NCI-H1105 (cell line): ENCODE measurements around the gene CORO6.
A peak's percentile ranks its signal among the peaks of the same experiment; 100 is the strongest.

Experiments used
- DNase-seq: peaks from one replicate; lab custom pipeline; 2025; lab: John Stamatoyannopoulos, UW

Gene CORO6

DNA sequence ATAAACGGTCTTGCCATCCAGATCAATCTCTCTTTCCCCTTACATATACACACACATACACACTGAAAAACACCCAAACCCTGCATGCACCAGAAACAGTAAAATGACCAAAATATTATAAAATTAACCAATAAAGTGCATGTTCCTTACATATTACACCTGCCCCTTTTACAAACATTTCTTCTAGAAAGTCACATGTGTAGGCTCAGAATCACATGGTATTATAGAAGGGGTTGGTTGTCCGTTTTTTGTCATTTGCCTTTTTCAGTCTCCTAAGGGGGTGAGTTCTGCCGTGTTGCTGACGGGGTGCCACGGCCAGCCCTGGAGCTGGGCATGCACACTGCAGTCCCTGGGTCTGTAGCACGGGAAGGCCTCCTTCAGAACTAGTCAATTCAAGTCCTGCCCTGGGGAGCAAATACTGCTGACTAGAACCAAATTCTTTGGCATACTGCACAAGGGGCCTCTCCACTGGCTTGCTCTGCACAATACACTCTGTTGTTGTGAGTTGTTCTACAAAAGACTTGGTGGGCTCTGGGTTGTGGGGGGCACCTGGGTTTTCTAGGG is 8.0 kb upstream of the CORO6 start:
- DNase-seq: no peak

DNA sequence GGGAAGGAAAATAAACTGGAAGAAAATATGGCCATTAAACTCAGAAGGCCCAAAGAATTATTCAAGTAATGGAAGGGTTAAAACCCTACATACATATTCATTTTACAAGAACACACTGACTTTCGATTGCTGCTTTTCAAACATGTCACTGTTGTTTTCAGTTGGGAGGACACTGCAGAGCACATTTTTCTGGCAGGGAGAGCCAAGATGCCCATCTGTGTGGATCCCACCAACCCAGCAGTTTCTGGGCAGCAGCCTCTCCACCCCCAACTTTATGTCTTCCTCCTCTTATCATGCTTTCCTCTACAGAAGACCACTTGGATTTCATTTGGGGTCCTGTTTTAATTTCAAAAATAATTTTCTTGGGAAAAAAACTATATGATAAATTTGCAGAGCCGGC is 7.1 kb upstream of the CORO6 start:
- no peak for DNase-seq

DNA sequence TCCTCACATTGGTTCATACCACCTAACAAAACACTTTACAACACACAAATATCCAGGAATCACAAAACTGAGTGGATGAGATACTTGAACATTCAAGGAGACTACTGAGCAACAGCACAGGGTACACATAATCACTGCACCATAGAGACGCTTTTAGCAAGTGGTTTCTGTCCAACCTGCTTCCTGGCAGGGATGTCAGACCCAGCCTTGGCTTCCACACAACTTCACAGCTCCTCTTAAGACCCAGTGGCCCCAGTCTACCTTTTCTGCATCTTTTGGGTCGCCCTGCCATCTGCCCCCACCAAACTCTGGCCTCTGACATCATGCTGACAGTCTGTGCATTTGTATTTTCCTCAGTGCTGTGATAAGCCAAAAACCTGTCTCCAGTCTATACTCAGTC is 5.9 kb upstream of the CORO6 start:
- DNase-seq: no peak

DNA sequence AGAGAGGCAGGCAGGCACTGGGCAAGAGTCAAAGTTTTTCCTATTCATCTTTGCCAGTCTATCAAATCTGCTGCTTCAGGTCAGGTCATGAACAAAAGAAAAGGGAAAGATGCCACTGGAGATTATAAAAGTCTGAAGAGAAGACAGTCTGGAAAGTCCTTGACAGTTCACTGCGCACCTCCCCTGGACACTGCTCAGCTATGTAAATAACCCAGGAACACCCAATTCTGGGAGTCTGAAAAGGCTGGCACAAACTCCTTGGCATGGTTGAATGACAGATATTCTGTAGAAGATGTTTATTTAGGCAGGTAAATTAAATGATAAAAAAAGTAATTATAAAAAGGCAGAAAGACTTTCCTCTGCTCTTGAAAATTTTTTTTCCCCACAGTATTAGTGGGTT is 5.2 kb upstream of the CORO6 start:
- no peak for DNase-seq

DNA sequence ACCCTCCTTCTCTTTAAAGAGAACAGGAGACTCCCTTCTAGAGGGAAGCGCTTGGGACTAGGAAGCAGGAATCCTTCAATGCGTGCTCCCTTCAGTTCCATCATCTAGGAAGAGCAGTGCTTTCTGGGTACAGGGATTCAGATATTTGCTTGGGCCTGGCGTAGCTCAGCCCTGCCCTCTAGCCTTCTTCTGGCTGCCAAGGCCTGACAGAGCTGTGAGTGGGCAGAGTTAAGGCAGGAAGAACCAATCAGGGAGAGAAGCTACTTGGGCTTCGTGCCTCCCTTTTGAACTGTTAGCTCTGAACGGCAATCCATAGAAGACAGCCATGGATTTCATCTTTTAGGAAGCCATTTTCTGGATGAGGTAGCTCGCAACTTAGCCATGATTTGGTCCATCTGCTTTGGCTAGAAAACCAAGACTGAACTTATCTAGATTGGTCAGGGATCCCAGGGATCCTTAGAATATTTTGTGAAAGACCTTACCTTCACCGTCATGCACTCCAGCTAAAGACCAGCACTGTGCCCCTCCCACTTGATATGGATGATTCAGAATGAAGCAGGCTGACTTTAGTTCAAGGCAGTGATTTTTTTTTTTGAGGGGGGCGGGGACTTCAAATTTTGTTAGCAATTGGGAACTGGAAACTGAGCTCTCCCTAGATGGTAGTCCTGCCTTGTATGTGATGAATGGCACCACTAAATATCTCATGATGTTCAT is 2.5 kb upstream of the CORO6 start:
- no peak for DNase-seq

DNA sequence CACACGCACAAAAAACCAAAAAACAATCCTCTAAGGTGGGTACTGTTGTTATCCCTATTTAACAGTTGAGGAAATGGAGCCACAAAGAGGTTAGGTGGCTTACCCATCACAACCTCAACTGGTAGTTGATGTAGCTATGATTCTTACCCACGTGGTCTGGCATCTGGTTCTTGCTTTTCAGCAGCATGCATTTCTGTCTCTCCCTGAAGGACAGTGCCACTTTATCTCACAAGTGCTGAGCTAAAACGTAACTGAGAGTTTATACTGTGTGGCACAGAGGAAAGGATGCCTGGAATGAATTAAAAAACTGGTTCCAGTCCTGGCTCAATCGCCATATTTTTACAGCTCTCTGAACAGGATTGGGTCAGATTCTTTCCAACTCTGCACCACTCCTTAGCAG is 1.9 kb upstream of the CORO6 start:
- no peak for DNase-seq

DNA sequence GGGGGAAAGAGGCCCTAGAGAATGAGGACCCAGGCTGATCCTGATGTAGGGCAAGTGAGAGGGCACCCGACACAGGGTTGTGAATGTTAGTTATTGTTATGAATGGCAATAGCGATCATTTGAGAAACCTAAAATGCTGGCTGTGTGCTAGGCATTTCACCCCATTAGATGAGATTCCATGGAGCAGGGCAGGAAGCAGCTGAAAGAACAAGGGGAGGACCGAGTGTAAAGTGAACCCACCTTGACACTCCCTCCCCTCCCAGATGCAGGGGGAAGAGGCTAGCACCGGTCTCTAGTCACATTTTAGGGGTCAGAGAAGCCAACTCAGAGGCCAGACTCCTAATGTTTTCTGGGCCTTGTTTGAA is 553 bp upstream of the CORO6 start:
- no peak for DNase-seq

DNA sequence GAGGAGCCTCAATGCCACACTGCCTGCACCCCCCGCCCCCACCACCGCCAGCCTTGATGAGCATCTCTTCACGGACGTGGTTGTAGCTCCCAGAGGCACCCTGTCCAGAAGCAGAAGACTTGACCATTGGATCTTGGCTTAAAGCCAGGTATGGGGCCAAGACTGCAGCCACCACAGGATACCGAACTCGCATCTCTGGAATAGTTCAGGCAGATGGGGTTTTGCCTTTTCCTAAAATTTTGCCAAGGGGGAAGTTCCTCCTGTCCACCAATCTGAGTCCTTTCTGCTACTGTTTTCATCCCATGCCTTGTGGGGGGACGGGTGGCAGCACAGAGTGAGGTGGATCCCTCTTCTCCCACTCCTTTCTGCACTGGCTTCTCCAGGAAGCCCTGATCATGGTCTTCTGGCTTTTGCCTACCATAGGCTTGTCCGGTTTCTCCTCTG is 939 bp downstream of the CORO6 start:
- no peak for DNase-seq

DNA sequence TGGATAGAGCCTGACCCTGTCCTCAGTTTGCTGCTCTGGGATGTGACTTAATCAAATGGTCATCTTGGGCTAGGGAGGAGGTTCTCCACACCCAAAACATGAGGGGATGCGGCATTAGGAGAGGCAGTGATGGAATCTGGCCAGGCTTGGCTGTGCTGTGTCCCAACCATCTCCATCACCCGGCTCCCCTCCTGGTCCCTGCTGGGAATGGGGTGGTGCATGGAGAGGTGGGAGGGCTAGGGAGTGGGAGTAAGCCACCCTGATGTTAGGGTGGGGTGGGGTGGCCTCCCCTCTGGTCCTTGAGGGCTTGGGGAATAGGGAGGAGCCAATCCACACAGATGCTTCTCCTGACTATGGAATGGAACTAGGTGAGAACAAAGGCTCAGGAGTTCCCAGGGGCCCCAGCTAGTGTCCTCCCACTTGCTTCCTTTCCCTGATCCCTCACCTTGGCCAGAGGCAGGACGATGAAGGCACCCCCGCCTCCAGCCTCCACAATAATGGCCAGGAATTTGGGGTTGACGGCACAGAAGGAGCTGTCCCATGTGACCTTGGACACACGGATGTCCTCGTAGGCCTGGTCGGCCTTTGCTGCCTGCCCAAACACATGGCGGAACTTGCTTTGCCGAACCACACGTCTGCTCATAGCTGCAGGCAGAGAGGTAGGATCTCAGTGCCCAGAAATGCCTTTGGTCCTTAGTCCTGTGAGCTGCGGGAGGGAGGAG is 1.8 kb downstream of the CORO6 start:
- no peak for DNase-seq

DNA sequence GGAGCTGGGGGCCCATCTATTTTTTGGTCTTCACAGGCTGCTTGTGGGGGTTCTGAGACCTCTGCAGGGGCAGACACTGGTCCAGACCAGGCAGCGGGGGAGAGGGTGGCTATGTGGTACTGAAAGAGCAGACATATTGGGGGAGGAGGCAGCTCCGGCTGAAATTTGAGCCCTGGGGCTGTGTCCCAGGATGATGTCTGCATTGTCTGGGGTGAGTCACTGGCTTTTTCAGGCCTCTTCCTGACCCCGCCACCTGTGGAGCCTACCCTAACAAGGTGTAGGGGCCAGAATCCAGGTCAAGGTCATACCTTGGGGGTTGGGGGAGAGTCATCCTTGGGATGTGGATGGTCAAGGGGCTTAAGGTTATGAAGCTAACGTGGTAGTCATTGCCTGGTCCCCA is 2.4 kb downstream of the CORO6 start:
- no peak for DNase-seq

DNA sequence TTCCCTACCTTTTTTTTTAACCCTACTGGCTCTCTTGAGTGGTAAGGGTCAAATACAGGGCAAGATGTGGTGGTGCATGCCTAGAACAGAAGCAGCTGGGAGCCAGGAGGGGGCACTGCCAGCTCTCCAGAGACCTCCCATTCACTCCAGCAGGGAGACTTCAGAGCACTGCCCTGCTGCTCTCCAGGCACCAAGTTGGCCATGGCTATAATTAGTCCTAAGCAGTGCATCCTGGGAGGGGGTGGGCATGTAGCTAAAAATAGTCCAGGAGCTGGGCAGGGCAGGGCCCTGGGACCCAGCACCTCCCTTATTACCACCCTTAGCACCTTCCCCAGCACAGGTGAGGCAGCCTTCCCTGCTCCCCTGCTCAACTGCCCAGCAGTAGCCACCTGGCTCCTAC is 3.5 kb downstream of the CORO6 start:
- DNase-seq: no peak

DNA sequence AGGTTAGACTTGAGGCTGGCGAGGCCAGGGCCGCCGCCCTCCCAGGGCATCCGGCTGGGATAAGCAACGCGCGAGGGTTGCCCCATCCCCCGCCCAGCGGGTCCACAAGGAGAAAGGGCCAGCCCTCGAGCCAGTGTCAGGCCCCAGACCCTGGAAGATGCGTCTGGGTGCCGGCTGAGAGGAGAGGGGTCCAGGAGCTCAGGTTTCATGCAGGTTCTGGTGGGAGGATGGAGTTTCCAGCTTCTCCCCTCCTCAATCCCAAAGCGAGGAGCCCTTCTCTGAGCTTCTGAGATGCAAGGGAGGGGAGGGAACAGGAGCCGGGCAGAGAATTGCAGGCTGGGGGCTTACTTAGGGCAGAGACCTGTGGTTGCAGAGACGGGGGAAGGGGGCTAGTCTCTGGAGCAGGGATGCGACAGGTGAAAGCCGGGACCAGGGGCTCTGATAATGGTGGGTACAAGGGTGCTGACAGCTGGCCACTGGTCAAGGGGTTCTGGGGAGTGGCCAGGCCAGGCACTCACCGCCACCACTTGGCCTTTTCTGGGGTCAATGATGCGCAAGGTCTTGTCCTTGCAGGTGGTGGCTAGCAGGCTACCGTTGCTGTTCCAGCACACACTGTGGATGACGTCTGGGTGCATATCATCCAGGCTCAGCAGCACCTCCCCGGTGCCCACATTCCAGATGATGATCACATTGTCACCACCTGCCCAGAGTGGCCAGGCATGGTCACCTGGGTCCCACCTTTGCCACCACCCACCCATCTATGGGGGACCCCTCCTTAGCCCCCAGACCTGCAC is 4.2 kb downstream of the CORO6 start:
- no peak for DNase-seq

DNA sequence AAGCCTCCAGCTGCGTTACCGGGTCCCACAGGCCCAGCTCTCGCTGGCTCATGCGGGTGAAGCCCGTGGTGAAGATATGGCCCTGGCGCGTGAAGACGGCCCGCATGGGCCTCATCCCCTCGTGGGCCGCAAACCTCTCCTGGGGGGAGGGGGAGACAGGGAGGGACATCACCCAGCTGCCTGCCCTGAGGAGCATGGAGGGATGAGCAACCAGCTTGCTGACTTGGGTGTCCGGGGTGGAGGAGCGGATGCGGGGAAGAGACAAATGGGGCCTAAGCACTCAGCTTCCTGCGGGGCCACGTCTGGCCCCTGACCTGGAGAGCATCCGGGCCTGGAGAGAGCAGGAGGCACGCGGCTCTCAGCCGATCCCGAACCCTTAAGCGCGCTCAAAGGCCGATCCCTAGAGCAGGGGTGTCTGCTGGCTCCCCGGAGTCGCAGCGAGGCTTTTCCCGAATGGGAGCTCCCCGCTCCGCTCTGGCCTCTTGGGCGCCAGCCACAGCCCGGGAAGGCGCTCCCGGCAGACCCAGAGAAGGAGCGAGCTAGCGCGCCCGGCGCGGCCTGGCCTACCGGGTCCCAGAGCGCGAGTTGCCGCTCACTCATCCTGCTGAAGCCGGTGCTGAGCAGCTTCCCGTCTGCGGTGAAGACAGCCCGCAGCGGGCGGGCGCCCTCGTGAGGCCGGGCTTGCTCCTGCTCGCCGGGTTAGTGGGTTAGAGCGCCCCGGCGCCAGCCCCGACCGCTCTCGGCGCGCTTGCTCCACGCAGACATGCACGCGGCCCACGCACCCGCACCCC is 5.0 kb downstream of the CORO6 start:
- DNase-seq: peak; percentile 61

DNA sequence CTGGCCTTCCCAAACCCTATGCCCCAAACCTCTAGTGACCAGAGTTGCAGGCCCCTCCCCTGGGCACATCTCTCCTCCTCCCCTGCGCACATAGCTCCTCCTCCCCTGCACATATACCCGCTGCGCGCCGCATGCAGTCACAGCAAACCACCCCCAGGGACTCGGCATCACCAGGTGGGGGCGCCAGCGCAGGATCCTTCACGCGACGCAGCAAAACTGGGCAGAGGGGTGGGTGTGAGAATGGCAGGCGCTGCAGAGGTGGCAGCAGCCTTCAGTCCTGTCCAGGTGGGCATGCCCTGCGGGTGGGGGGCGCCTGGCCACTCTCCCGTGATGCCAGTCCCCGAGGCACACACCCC is 5.6 kb downstream of the CORO6 start:
- peak; percentile 79 for DNase-seq

DNA sequence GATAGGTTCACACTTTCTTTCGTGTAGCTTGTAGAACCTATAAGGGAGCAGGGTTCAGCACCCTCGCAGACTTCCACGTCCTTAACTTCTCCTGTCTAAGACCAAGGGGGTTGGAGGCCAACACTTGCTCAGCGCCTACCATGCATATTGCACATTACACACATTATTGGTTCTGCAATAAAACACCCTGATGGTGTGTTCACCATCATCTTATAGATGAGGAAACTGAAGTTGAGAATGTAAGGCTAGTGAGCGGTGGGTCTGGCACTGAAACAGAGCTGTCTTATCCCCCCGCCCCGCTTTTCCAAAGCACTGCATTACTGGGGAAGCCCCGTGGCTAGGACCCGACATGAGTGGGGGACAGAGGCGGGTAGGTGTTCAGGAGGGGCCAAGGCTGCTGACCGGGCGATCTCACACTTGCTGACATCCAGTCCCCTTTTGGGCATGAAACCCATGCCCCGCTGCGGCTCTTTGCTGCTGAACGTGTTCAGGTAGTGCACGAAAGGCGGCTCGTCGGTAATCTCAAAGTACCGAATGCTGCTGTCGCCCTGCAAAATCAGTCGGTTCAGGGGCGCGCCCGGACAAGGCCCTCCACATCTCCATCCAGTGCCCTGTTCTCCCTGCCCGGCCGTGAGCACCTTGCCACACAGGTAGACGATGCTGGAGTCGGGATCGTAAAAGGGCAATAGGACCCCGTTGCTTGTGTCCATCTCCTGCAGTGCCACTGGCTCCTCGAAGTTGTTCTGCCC is 6.2 kb downstream of the CORO6 start:
- no peak for DNase-seq

DNA sequence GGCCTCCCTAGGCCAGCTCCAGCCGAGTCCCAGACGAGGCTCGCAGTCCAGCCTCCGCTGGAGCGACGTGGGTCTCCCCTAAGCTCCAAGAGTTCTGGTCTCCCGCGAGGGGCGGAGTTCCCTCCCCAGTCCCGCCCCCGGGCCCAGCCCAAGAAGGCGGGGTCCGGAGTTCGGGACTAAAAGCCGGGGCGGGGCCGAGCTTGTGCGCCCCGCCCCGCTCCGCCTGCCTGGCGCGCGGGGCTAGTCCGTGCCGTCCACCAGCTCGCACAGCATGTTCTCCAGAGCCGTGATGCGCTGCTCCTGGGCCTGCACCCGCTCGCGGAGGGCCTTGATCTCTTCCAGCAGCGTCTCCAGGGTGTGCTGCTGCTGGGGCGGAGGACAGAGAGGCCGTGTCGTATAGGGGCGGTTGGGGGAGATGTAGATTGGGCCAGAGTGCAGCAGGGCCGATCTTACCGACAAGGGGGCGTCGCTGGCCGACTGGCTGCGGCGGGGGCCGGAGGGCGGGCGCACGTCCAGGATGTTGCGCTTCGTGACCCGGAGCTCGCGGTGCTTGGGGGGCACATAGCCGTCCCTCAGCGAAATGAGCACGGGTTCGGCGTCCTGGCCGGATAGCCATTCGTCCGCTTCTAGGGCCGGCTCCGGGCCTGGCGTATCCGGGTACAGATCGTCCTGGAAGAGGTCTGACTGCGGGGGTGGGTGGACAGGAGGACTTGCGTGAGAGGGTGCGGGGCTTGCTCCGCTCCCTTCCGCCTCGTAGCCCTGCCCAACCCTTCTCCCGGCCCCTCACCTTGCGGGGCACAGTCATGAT is 7.0 kb downstream of the CORO6 start:
- peak; percentile 78 for DNase-seq

DNA sequence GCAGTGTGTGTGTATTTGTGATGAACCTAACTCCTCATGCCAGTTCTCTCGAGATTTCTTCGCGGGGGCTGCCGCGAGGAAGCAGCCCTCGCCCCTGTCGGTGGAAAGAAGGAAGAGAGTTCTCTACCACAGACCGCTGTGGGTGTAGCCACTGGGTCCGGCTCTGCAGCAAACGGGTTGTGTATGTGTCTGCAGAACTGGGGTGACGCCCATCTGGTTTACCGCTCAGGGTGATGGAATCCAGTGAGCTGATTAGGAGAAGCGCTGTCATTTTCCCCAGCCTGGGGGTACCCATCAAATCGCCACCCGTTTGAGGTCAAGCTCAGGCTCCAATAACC is 7.7 kb downstream of the CORO6 start:
- DNase-seq: no peak

DNA sequence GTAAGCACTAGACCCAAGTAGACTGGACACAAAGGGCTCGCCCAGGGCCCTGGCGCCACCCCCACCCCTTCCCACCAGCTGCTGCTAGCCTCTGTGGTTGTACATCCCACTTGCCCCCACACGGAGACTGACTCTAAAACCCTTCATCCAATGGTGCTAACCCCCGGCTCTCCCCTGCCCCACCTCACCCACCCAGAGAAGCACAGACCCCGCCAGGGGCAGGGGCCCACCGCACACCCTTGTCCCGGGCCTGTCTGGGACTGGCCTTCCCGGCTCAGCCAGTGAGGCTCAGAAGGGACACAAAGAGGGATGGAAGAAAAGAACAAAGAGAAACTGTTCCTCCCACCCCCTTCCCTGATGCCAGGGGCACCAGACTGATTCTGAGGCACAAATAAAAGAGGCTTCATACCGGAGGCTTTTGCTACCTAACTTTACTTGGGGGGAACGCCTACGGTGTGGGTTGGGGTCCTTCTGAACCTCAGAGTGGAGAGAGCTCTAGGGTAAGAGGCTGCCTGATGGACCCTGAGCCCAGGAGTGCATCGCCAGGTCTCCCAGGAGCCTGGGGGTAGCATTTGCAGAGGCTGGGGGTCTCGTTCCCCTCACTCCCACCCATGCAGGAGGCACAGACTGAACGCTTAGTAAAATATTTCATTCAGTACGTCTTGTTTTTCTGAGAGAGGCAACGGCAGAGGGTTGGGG is 8.2 kb downstream of the CORO6 start:
- DNase-seq: no peak

DNA sequence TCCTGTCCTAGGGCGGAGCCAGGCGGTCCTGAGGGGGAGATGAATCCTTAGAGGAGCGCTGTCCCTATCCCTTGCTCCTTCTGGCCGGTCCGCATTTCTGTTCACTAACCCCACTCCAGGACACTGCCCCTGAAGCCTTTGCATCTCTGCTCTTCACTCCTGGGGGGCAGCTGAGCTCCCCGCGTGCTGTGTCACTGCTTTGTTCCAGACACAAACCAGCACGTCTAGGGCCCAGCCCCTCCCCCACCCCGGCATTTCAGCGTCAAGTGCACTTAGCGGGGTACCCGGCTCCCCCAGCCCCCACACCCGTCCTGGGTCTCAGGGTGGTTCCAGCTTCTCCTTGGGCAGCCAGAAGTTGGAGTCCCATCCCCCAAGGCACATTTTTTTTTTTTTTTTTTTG is 8.9 kb downstream of the CORO6 start:
- no peak for DNase-seq

DNA sequence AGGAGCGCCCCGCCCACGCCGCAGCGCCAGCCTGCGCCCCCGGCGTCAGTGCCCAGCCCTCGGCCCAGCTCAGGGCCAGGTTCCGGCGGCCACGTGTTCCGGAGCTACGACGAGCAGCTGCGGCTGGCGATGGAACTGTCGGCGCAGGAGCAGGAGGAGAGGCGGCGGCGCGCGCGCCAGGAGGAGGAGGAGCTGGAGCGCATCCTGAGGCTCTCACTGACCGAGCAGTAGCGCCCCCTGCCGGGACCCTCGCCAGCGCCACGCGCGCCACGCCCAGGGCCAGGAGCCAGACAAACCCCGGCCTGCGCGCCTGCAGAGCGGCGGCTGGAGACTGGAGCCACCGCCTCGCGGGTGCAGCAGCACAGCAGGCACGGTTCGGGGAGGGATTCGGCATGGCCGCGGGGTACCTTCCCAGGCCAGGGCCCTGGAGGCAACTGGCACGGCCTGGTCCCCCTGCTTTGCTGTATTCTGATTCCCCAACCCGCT is 9.3 kb downstream of the CORO6 start:
- no peak for DNase-seq
